K562 (cell line): ENCODE measurements around the gene MICOS13. TPM values are rescaled to one million over a fixed set of nuclear protein-coding genes. Genes with fewer than 3 reads are reported as not detected.

Experiments used
- ATAC-seq: fragments of 200-7000 bp; cut with Tn5 transposase; 3 replicates; pipeline ENCODE4 v1.9.1; 2020; ENCODE audit warnings: moderate library complexity
- BruUV-seq: library from RNA; stranded (reverse); fragments of 400-500 nt; replicated peaks from 2 replicates; lab custom pipeline; 2021; lab: Mats Ljungman, UMichigan
- CTCF ChIA-PET: fragments of 300-600 bp; formaldehyde crosslinking; extraction: SDS; loops from one replicate; lab custom pipeline; 2021; ENCODE audit warnings: low intra/inter-chr PET ratio; lab: Yijun Ruan, JAX
- POLR2A ChIA-PET: fragments of 300-600, 350-650 bp; sonication (Branson Sonifier 250); formaldehyde crosslinking; extraction: SDS; loops from one replicate; lab custom pipeline; 2021; ENCODE audit warnings: antibody characterized with exemption, inconsistent platforms; lab: Yijun Ruan, JAX
- DNase-seq, 4 experiments: peaks; one replicate each; pipeline versions ENCODE4 v3.0.0 to v3.0.0-alpha.2; 2011 to 2018; ENCODE audit warnings: low spot score in 3 of 4, mixed read lengths in 3 of 4; ENCODE audit errors: extremely low read depth in 1 of 4
- FAIRE-seq: peaks from 2 replicates; lab custom pipeline; 2011; peaks lifted over from hg19 to GRCh38; lab: Jason Lieb, UNC
- H2AFZ ChIP-seq: 2 replicates; pipeline ENCODE4 v1.6.0; 2011; ENCODE audit warnings: low read depth, low read length, control low read depth, inconsistent platforms
- H3K27ac ChIP-seq: fragments of 200-600 bp; 3 replicates; pipeline ENCODE4 v1.8.0; 2011; ENCODE audit warnings: low read depth, mild to moderate bottlenecking, control low read depth, inconsistent platforms, low read length, moderate library complexity, mixed read lengths; ENCODE audit errors: extremely low read depth
- H3K27me3 ChIP-seq, 2 experiments: fragments of 300-600 bp in 1 of 2; 2 replicates in 1 of 2; 3 replicates in 1 of 2; pipeline versions ENCODE4 v1.6.0 to v1.8.0; 2011; ENCODE audit warnings: inconsistent platforms in 2 of 2, low read length in 2 of 2, mild to moderate bottlenecking in 1 of 2, mixed read lengths in 1 of 2, moderate library complexity in 1 of 2; ENCODE audit not compliant: control insufficient read depth in 2 of 2, insufficient read depth in 2 of 2
- H3K36me3 ChIP-seq: fragments of 300-600 bp; 3 replicates; pipeline ENCODE4 v1.8.0; 2011; ENCODE audit warnings: mild to moderate bottlenecking, low read length, inconsistent platforms; ENCODE audit not compliant: control insufficient read depth, insufficient read depth
- H3K4me1 ChIP-seq, 2 experiments: fragments of 200-600 bp in 1 of 2; replicated peaks in 1 of 2; 2 replicates in 1 of 2; 3 replicates in 1 of 2; pipeline versions ENCODE4 v1.5.1 to v1.8.0; 2011; ENCODE audit warnings: inconsistent platforms in 2 of 2, low read length in 2 of 2, mild to moderate bottlenecking in 1 of 2, mixed read lengths in 1 of 2, moderate library complexity in 1 of 2; ENCODE audit not compliant: control insufficient read depth in 2 of 2, insufficient read depth in 2 of 2
- H3K4me2 ChIP-seq: 2 replicates; pipeline ENCODE4 v1.6.1; 2011; ENCODE audit warnings: low read length, control low read depth, inconsistent platforms, mixed read lengths; ENCODE audit not compliant: insufficient read depth
- H3K4me3 ChIP-seq: fragments of 200-600 bp; sonication (generic), shearing (Covaris generic); 2 replicates; pipeline ENCODE4 v1.5.1; 2016; ENCODE audit warnings: control low read depth, inconsistent platforms
- H3K79me2 ChIP-seq: fragments of 200-600 bp; 3 replicates; pipeline ENCODE4 v1.8.0; 2011; ENCODE audit warnings: low read length, inconsistent platforms; ENCODE audit not compliant: control insufficient read depth, insufficient read depth
- H3K9ac ChIP-seq, 2 experiments: 2 replicates each; pipeline versions ENCODE4 v1.6.0 to v1.6.1; 2011; ENCODE audit warnings: low read depth in 2 of 2, low read length in 2 of 2, control low read depth in 1 of 2, inconsistent platforms in 1 of 2, mild to moderate bottlenecking in 1 of 2, mixed read lengths in 1 of 2; ENCODE audit not compliant: insufficient read depth in 1 of 2
- H3K9me1 ChIP-seq: one replicate; pipeline ENCODE4 v1.6.0; 2011; ENCODE audit warnings: inconsistent platforms, mild to moderate bottlenecking, low read length, moderate library complexity; ENCODE audit not compliant: control insufficient read depth, insufficient read depth
- H3K9me3 ChIP-seq: replicated peaks from 2 replicates; pipeline ENCODE4 v1.5.1; 2011; ENCODE audit warnings: low read depth, low read length, inconsistent platforms; ENCODE audit not compliant: control insufficient read depth, insufficient read depth
- H4K20me1 ChIP-seq: replicated peaks from 2 replicates; pipeline ENCODE4 v1.6.1; 2011; ENCODE audit warnings: low read length, inconsistent platforms, mixed read lengths; ENCODE audit not compliant: control insufficient read depth, insufficient read depth
- ATF7 ChIP-seq: fragments of 450-650 bp; IDR thresholded peaks from 2 replicates; pipeline ENCODE4 v1.7.1; 2014; ENCODE audit warnings: mild to moderate bottlenecking, moderate library complexity
- CBFA2T2 ChIP-seq: fragments of 450-650 bp; conservative IDR thresholded peaks from 2 replicates; pipeline ENCODE4 v1.6.1; 2017; ENCODE audit warnings: mild to moderate bottlenecking
- HDAC6 ChIP-seq: IDR thresholded peaks from 2 replicates; pipeline ENCODE4 v1.6.1; 2012; ENCODE audit warnings: low read depth, mild to moderate bottlenecking, control low read depth, inconsistent platforms, low read length, moderate library complexity
- HEY1 ChIP-seq: fragments of 250-450 bp; sonication (Bioruptor Pico); IDR thresholded peaks from 2 replicates; pipeline ENCODE4 v1.5.0; 2020; ENCODE audit warnings: mild to moderate bottlenecking, moderate library complexity, borderline replicate concordance
- MEF2D ChIP-seq: conservative IDR thresholded peaks from 2 replicates; pipeline ENCODE4 v1.6.1; 2016; ENCODE audit warnings: low read depth, missing genetic modification characterization, missing compliant biosample characterization
- MXD1 ChIP-seq: fragments of 250-450 bp; sonication (Bioruptor Pico); IDR thresholded peaks from 2 replicates; pipeline ENCODE4 v1.8.0; 2021; ENCODE audit warnings: borderline replicate concordance, mild to moderate bottlenecking, moderate library complexity; ENCODE audit not compliant: poor library complexity, severe bottlenecking
- POU5F1 ChIP-seq: fragments of 150-350 bp; IDR thresholded peaks from 2 replicates; pipeline ENCODE4 v1.6.1; 2014; ENCODE audit warnings: borderline replicate concordance, low read length, low read depth, mild to moderate bottlenecking; ENCODE audit not compliant: partially characterized antibody
- RBM22 ChIP-seq: fragments of 200-400 bp; formaldehyde crosslinking; IDR thresholded peaks from 2 replicates; pipeline ENCODE4 v1.6.1; 2018; ENCODE audit warnings: low read length, low read depth; ENCODE audit not compliant: poor library complexity, severe bottlenecking
- RUNX1 ChIP-seq: sonication (generic); IDR thresholded peaks from 2 replicates; pipeline ENCODE4 v1.6.1; 2016; ENCODE audit warnings: antibody characterized with exemption, low read depth
- TBP ChIP-seq: optimal IDR thresholded peaks from 2 replicates; pipeline ENCODE3; 2011; ENCODE audit warnings: low read depth, low read length, improper control_type of control experiment
- TEAD1 ChIP-seq, 2 experiments: fragments of 450-650 bp in 1 of 2; sonication (generic) in 1 of 2; formaldehyde crosslinking; IDR thresholded peaks; 2 replicates each; pipeline versions ENCODE4 v1.4.0 to v1.8.0; 2020 to 2022; ENCODE audit warnings: mild to moderate bottlenecking in 2 of 2, missing genetic modification reagents in 1 of 2
- TRIM24 ChIP-seq, 2 experiments: fragments of 450-650 bp; IDR thresholded peaks; 2 replicates each; pipeline ENCODE4 v1.6.1; 2016
- ZBTB12 ChIP-seq: fragments of 250-450 bp; sonication (Bioruptor Pico); IDR thresholded peaks from 2 replicates; pipeline ENCODE4 v1.4.0; 2020
- ZNF133 ChIP-seq: fragments of 250-450 bp; sonication (Bioruptor Pico); IDR thresholded peaks from 2 replicates; pipeline ENCODE4 v1.4.0; 2020; ENCODE audit warnings: mild to moderate bottlenecking
- ZNF224 ChIP-seq: sonication (generic); formaldehyde crosslinking; IDR thresholded peaks from 2 replicates; pipeline ENCODE4 v1.8.0; 2022; ENCODE audit warnings: mild to moderate bottlenecking, missing genetic modification reagents
- ZNF282 ChIP-seq: sonication (generic); formaldehyde crosslinking; IDR thresholded peaks from 2 replicates; pipeline ENCODE4 v1.8.1; 2023; ENCODE audit warnings: missing genetic modification reagents
- ZNF384 ChIP-seq: IDR thresholded peaks from 2 replicates; pipeline ENCODE4 v1.6.1; 2012; ENCODE audit warnings: low read depth, low read length, improper control_type of control experiment
- WGBS: fragments of 100-300 bp; shearing (Covaris generic); methylation state at CpG from one replicate; pipeline ENCODE4 v1.1.6; 2016; ENCODE audit warnings: low coverage, mixed read lengths; ENCODE audit not compliant: insufficient coverage; ENCODE audit errors: missing lambda C conversion rate; 5-methylcytosine and 5-hydroxymethylcytosine counted together
- in situ Hi-C: fragments of 300-500 bp; cut with MboI; formaldehyde crosslinking; loops from 4 replicates; pipeline ENCODE4 v1.15.0; 2018; ENCODE audit warnings: inconsistent platforms, mixed read lengths
- intact Hi-C: fragments of 100-400 bp; cut with micrococcal nuclease; formaldehyde crosslinking; loops from 2 replicates; pipeline ENCODE4 v1.14.2; 2022
- polyA plus RNA-seq, 8 experiments: library from polyadenylated mRNA; depleted of rRNA in 4 of 8; stranded (reverse) in 5 of 8; unstranded in 3 of 8; fragments of >200 nt; fragmentation: Nextera tagmentation in 2 of 8; fragmentation: Illumina TruSeq in 1 of 8; extraction: Ambion mirVana in 2 of 8; extraction: Trizol in 1 of 8; gene quantifications; 2 replicates each; pipeline versions ENCODE4 v1.2.1 to v1.2.3, GENCODE V29; 2011 to 2014; ENCODE audit warnings: inconsistent platforms in 1 of 8, missing spikeins in 1 of 8
- total RNA-seq, 7 experiments: library from RNA; depleted of rRNA in 6 of 7; stranded (reverse); fragments of >200 nt in 6 of 7; fragmentation: Illumina TruSeq in 2 of 7; extraction: Trizol in 2 of 7; gene quantifications; 2 replicates each; pipeline versions ENCODE4 v1.2.1 to v1.2.3, GENCODE V29; 2011 to 2021; ENCODE audit warnings: low replicate concordance in 1 of 7

The MICOS13 gene
- total and polyA plus RNA-seq, 9 of the 15 experiments (the other 6 are each of a cell fraction or from before 2014, with no cell fraction given): 15.5 to 220 (median 49.4) TPM

GRCh38 chr19:5637971-5638370 is 42.3 kb downstream of the MICOS13 start:
- Histone ChIP-seq H3K9me3 (no peaks in the 10 kb centered on the region), H3K9me1 (peaks cover 8% of the 10 kb centered on the region), H3K79me2 (peaks cover 95% of the 10 kb centered on the region), H4K20me1 (peaks cover 37% of the 10 kb centered on the region), H3K36me3 (peaks cover 81% of the 10 kb centered on the region), H3K27ac (no peak overlapping the region), H3K4me1 (no peaks in the 10 kb centered on the region), H2AFZ (no peak overlapping the region), H3K4me3 (no peak overlapping the region), H3K27me3 (no peaks in the 10 kb centered on the region), H3K4me2 (no peak overlapping the region), H3K9ac (no peak overlapping the region)
- DNase-seq (no peak), ATAC-seq (no peak), FAIRE-seq (no peak)
- WGBS: 87% methylated on average over 1 of the region's 1 CpG
- ChIA-PET POLR2A (interaction anchor here (1.6 kb wide), 2 partner anchors 10 to 15 kb away, joined by 4 read pairs; partner anchors contain the start of genes SAFB and SAFB2), CTCF (no interaction called here)
- intact Hi-C loops: no loop called here
- no peak for TF ChIP-seq RUNX1
- TF ChIP-seq TEAD1 (CRISPR knock-in tag; IDR thresholded peaks at IDR 0.05): no peak
- TF ChIP-seq CBFA2T2: no peak
- TF ChIP-seq ATF7: no peak
- TF ChIP-seq ZNF384: no peak
- TF ChIP-seq TBP: no peak
- no peak for TF ChIP-seq ZNF224 (CRISPR knock-in tag)
- no TSS peak for BruUV-seq
- in situ Hi-C loops: no loop called here

- Histone ChIP-seq H3K36me3 (peaks cover 80% of the 10 kb centered on the region), H3K4me1 (peaks cover 0 to 2% of the 10 kb centered on the region in 2 experiments; a peak in 1 of 5 replicates), H4K20me1 (peaks cover 42% of the 10 kb centered on the region; the same call in 1 of the 2 replicates), H3K27ac (no peak overlapping the region), H3K9me3 (no peaks in the 10 kb centered on the region), H3K9me1 (peaks cover 3% of the 10 kb centered on the region), H3K4me3 (no peak overlapping the region), H3K79me2 (peaks cover 96% of the 10 kb centered on the region), H3K4me2 (no peak overlapping the region), H3K9ac (peak overlapping the region in 1 of 2 experiments; percentile 50; a peak in 1 of 4 replicates), H2AFZ (no peak overlapping the region), H3K27me3 (no peaks in the 10 kb centered on the region)
- in situ Hi-C loops (no loop called here), intact Hi-C loops (no loop called here)
- DNase-seq (no peak), FAIRE-seq (no peak), ATAC-seq (no peak; the same call in 2 of the 3 replicates)
- ChIA-PET POLR2A (interaction anchor here (0.8 to 4.0 kb wide), 6 partner anchors 9 to 35 kb away, joined by 3 to 27 read pairs (median 4); partner anchors contain the start of genes SAFB and SAFB2), CTCF (no interaction called here)
- WGBS: 93% methylated on average over 6 of the region's 6 CpGs
- BruUV-seq: no TSS peak
- TF ChIP-seq ZNF133 (CRISPR knock-in tag) (no peak), TRIM24 (IDR thresholded peaks at IDR 0.05) (no peak), ZNF282 (CRISPR knock-in tag) (no peak), RBM22 (no peak), HDAC6 (no peak), HEY1 (CRISPR knock-in tag) (no peak), MXD1 (CRISPR knock-in tag) (no peak), ZBTB12 (CRISPR knock-in tag) (no peak), POU5F1 (no peak), MEF2D (tag) (no peak)
These were observed 44.9 kb downstream of the MICOS13 start for GRCh38 chr19:5635427-5635826.
